CD4-positive, alpha-beta T cell treated with Interleukin-15 for 4 hours (primary cell): ENCODE data around the gene ARHGEF12.

ENCODE experiments used
- DNase-seq: peaks from one replicate; pipeline ENCODE4 v3.0.0-alpha.2; 2020; ENCODE audit warnings: low spot score

The ARHGEF12 gene

DNA sequence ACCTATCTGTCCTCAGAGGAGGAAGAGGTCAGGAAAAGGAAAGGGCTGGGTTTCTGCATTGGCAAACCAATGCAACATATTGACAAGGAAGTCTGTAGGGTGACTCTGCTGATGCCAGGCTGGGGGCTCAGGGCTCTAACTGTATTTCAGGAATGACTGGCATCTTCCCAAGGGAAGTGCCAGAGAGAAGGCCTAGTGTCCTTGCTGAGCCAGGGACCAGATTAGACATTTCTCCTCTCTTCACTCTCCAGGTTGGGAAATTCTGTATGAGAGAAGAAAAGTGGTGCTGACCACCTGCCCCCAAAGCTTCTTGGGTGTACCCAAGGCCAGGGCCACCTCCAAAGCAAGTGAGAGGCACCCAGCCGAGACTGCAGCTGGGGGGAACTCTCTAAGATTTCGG lies 202.5 kb downstream of the ARHGEF12 start:
- no peak for DNase-seq
